ENCODE results near the gene NPEPL1. TPM values are rescaled to one million over a fixed set of nuclear protein-coding genes. Genes with fewer than 3 reads are reported as not detected.

NPEPL1 gene
- total and polyA plus RNA-seq, 9 donors, result 6.2 to 41.0 (median 33.9) TPM

DNA sequence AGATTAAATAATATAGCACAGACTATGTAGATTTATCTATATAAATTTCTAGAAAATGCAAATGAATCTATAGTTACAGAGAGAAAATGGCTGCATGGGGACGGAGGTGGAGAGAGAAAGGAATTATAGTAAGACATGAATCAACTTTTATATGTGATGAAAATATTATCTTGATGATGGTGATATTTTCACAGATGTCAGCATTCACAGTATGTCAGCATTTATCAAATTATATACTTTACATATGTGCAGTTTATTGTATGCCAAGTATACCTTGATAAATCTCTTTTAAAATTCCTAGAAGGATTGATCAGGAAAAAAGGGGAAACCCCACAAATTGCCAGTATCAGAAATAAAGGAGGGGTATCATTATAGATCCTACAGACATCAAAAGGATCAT, 44.6 kb downstream of the NPEPL1 start:
- TF ChIP-seq, protein P1, sequence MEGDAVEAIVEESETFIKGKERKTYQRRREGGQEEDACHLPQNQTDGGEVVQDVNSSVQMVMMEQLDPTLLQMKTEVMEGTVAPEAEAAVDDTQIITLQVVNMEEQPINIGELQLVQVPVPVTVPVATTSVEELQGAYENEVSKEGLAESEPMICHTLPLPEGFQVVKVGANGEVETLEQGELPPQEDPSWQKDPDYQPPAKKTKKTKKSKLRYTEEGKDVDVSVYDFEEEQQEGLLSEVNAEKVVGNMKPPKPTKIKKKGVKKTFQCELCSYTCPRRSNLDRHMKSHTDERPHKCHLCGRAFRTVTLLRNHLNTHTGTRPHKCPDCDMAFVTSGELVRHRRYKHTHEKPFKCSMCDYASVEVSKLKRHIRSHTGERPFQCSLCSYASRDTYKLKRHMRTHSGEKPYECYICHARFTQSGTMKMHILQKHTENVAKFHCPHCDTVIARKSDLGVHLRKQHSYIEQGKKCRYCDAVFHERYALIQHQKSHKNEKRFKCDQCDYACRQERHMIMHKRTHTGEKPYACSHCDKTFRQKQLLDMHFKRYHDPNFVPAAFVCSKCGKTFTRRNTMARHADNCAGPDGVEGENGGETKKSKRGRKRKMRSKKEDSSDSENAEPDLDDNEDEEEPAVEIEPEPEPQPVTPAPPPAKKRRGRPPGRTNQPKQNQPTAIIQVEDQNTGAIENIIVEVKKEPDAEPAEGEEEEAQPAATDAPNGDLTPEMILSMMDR (IDR thresholded peaks at IDR 0.05), result no peak
- TF ChIP-seq EP300 (IDR thresholded peaks at IDR 0.05), result no peak
- no peak for TF ChIP-seq POLR2A (IDR thresholded peaks at IDR 0.05)
- Histone ChIP-seq H3K9me3 (no peaks in the 10 kb centered on the region), H3K36me3 (no peaks in the 10 kb centered on the region), H3K27me3 (no peaks in the 10 kb centered on the region), H3K4me3 (no peak overlapping the region), H3K4me1 (ENCODE audit: insufficient read depth) (no peaks in the 10 kb centered on the region), H3K27ac (no peak overlapping the region)
- intact Hi-C loops (cut with DNase I), result no loop called here
- no peak for DNase-seq
- 70 to 91% (median 79%) methylated on average over 1 of the region's 1 CpG for WGBS, 3 donors

DNA sequence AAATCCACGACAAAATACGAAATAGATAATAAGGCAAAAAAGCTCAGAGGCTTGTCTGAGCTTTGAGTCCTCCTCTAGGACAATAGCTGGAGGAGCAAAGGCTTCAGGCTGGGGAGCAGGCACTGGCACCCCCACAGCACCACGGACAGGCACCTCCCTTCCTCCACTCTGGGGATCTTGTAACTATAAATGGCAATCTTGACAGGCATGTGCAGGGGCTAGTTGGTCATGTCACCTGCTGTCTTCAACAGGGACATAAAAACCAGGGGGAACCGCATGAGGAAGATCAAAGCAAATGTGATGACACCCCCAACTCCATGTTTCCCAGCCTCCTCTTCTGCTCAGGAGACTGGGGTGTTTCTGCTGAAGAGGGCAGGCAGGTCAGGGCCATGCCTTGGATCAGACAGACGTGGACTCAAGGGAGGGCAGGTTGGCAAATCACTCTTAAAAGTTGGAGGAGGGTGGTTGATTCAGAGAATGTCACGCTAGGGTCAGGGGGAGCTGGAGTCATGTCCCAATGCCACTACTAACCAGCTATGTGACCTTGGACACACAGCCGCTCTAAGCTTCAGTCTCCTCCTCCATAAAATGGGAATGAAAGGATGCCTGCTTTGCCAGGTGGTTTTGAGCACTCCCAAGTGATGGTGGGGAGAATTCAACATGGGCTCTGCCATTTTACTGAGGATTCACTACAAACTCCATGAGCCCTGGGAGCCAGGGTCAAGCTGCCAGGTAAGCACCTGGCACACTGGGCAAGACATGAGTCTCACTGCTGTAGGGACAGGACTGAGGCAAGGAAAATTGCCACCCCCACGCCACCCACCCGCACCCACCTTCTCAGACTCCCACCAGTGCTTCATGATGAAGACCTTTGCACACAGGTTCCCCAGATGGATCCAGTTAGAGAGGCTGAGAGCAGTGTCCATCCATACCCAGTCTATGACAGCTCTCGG, 48.0 kb downstream of the NPEPL1 start:
- DNase-seq, result no peak
- H3K36me3 ChIP-seq, result no peaks in the 10 kb centered on the region
- H3K27me3 ChIP-seq, result no peaks in the 10 kb centered on the region
- no peaks in the 10 kb centered on the region for H3K4me1 ChIP-seq (ENCODE audit: insufficient read depth)
- intact Hi-C loops (cut with DNase I), result no loop called here
- no peak overlapping the region for H3K27ac ChIP-seq
- no peak overlapping the region for H3K4me3 ChIP-seq
- no peaks in the 10 kb centered on the region for H3K9me3 ChIP-seq
- TF ChIP-seq POLR2A (IDR thresholded peaks at IDR 0.05) (no peak), EP300 (IDR thresholded peaks at IDR 0.05) (no peak)
- TF ChIP-seq, protein P1 (IDR thresholded peaks at IDR 0.05), result no peak
- 70 to 79% (median 71%) methylated on average over 10 of the region's 10 CpGs for WGBS, 3 donors

DNA sequence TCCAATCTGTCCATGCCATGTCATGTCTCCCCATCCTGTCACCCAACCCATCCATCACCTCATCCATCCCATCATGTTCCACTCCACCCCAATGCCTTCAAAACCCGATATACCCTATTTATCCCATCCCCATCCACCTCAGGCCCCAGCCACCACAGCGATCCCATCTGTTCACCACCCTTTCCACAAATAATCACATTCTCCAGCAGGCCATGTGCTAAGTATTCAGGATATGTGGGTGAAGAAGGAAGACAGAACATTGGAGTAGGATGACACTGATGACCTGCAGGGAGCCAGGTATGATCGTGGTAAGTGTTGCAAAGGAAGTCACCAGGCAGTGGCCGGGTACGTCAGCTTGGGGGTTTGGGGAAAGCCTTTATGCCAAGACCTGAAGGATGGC, 48.8 kb downstream of the NPEPL1 start:
- Histone ChIP-seq H3K4me1 (ENCODE audit: insufficient read depth) (no peaks in the 10 kb centered on the region), H3K36me3 (no peaks in the 10 kb centered on the region), H3K9me3 (no peaks in the 10 kb centered on the region), H3K27ac (no peak overlapping the region), H3K4me3 (no peak overlapping the region), H3K27me3 (no peaks in the 10 kb centered on the region)
- WGBS, 3 donors, result 83 to 87% (median 85%) methylated on average over 5 of the region's 5 CpGs
- DNase-seq, result no peak
- TF ChIP-seq POLR2A (IDR thresholded peaks at IDR 0.05), result no peak
- intact Hi-C loops (cut with DNase I), result no loop called here

DNA sequence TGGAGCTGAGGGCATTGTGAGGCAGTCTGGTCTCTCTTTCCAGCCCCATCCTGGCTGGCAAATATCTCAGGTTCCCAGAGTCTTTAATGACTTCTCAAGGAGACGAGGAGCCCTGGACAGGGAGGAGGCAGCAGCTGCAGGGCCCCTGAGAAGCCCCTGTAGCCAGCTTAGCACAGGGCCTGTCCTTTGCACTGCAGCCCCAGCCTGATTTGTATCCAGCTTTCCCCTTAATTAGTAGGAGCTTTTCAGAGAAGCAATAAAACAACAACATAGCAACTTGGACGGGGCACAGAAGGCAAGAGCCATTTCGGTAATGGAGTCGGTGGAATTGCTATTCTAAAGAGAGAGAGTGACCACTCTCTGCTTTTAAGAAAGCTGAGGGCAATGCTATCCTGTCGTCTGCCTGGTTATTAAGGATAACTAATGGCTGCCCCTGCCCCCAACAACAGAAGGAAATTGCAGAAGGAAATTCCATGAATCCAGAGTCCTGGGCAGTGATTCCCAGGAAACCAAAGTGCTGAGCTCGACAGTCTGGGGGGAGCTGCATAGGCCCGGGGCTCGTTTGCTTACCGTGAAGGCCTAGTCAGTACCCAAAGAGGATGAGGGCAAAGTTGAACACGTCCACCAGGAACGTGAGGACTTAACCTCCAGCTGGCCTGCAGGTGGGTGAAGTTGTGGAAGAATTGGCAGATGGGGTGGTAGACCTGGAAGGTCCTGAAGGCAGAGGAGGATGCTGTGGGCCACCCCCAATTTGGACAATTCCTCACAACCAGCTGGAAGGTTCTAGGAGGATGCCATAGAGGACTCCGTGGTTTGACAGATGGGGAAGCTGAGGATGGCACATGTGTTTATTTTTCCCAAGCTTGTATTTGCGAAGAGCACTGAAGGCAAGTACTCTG, 50.3 kb downstream of the NPEPL1 start:
- Histone ChIP-seq H3K27ac (no peak overlapping the region), H3K4me3 (no peak overlapping the region), H3K27me3 (no peaks in the 10 kb centered on the region), H3K9me3 (no peaks in the 10 kb centered on the region), H3K36me3 (no peaks in the 10 kb centered on the region), H3K4me1 (ENCODE audit: insufficient read depth) (no peaks in the 10 kb centered on the region)
- WGBS, 3 donors, result 28 to 44% (median 29%) methylated on average over 13 of the region's 13 CpGs
- intact Hi-C loops (cut with DNase I), result no loop called here
- no peak for TF ChIP-seq POLR2A (IDR thresholded peaks at IDR 0.05)
- no peak for TF ChIP-seq EP300 (IDR thresholded peaks at IDR 0.05)
- TF ChIP-seq, protein P1 (IDR thresholded peaks at IDR 0.05), result no peak
- no peak for DNase-seq
